Activated CD4-positive, alpha-beta T cell treated with anti-CD3 and anti-CD28 coated beads for 1 hour (primary cell): Measurements from ENCODE around the gene PKM.

ENCODE experiments used
- DNase-seq: peaks from one replicate; pipeline ENCODE4 v3.0.0-alpha.2; 2020

Gene PKM

DNA sequence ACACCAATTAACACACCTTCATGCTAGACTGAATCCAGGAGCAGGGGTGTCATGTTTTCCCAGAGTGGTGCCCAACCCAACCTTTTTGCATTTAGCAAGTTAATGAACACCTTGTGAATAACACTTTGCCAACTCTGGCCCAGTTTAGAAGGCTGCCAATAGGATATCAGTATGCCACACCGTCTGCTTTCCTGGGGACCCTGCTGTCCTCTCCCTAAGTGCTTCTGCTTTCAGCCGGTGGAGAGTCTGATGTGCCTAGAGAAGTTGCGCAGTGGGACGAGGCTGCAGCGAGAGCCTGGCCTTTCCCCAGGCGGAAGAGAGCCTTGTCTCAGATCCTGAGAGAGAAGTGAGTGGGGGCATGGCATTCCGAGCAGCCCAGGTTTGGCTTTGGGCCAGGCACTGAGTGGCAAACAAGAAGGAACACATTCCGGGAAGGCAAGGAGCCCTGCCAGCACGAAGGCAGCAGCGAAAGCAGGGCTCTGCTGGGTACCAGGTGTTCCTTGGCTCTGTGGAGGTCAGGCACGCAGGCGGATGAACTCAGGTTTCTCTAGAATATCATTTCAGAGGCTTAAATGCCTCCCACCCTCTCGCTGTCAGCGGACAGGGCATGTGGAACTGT is 75.9 kb downstream of the PKM start:
- no peak for DNase-seq

DNA sequence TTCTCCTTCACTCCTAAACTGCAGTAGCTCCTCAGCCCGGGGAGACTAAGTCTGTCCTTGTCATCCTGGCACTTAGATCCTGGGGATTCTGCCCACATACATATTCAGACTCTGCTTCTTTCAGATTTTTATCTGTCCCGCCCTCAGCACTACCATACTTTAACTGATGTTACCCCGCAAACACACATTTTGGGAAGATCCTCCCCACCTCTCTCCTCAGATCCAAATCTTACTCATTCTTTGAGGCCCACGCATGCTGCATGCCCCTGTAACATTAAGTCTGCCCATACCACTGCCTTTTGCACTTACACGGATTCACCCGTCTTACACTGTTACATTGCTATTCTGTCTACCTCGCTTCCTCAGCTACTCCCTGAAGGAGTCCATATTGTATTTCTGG is 76.7 kb downstream of the PKM start:
- DNase-seq: no peak

DNA sequence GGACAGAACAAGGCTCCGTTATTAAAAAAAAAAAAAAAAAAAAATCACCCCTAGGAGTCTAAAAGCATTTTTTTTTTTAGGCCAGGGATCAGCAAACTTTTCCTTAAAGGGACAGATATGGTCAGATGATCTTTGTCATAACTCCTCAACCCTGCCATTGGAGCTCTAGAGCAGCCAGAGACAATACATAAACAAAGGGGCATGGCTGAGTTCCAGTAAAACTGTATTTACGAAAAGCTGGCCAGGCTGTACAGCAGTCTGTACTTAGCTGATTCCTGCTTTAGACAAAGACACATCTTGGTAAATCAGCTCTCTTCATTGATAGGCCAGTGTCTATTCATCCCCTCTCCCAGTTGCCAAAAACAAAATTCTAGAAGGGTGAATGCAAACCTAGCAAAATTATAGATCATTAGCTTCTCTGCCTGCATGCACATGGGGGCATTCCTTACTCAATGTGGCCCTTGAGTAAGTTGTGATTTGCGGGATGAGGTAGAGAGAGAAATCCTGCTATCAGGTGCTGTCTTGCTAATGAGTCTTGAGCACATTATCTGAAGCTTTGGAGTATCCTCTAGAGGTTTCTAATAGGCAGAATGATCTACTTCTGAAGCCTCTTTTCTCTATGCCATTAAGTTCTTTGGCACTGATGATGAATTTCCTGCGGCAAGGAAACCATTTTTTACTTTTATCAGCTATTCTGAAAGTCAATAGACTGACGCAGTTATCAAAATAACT is 77.6 kb downstream of the PKM start:
- no peak for DNase-seq
